GM21576 (cell line): ENCODE measurements around the gene FFAR2.

Source experiments
- ATAC-seq: cut with Tn5 transposase; IDR thresholded peaks from one replicate; pipeline ENCODE4 v1.9.1; 2021; ENCODE audit warnings: mild to moderate bottlenecking, moderate library complexity; ENCODE audit not compliant: unreplicated experiment

The FFAR2 gene

GRCh38 chr19:35478794-35479677 lies 31.0 kb downstream of the FFAR2 start:
- no peak for ATAC-seq

GRCh38 chr19:35483089-35483488 lies 35.0 kb downstream of the FFAR2 start:
- no peak for ATAC-seq

GRCh38 chr19:35484252-35485036 lies 36.4 kb downstream of the FFAR2 start:
- ATAC-seq = peak; percentile 77

GRCh38 chr19:35486268-35486708 lies 38.2 kb downstream of the FFAR2 start:
- no peak for ATAC-seq

- no peak for ATAC-seq
Observed at GRCh38 chr19:35487656-35488182, 39.7 kb downstream of the FFAR2 start.

GRCh38 chr19:35488677-35489076 lies 40.6 kb downstream of the FFAR2 start:
- ATAC-seq = no peak

GRCh38 chr19:35490364-35490763 lies 42.3 kb downstream of the FFAR2 start, which contains the start of gene KRTDAP:
KRTDAP (minus strand) TSS chr19:35490464; CDS start chr19:35490442, 22 bp downstream.
- no peak for ATAC-seq

- ATAC-seq = no peak
Observed at GRCh38 chr19:35491836-35492360, 43.8 kb downstream of the FFAR2 start.

- ATAC-seq = no peak
Observed at GRCh38 chr19:35493971-35494370, 45.9 kb downstream of the FFAR2 start.

GRCh38 chr19:35495107-35496064 lies 47.3 kb downstream of the FFAR2 start:
- ATAC-seq = no peak

GRCh38 chr19:35497406-35497805 lies 49.3 kb downstream of the FFAR2 start:
- ATAC-seq = no peak

- no peak for ATAC-seq
Observed at GRCh38 chr19:35498220-35498619, 50.2 kb downstream of the FFAR2 start.

- ATAC-seq = no peak
Observed at GRCh38 chr19:35498984-35499527, 51.0 kb downstream of the FFAR2 start.

GRCh38 chr19:35500611-35501010 lies 52.6 kb downstream of the FFAR2 start:
- ATAC-seq = no peak
